ENCODE measurements around the gene PPM1J.

The PPM1J gene

GRCh38 chr1:112703706-112704105 lies 11.4 kb downstream of the PPM1J start:
- DNase-seq, result no peak

- no peak for DNase-seq
These were observed 12.5 kb downstream of the PPM1J start for GRCh38 chr1:112702420-112703261.

DNA sequence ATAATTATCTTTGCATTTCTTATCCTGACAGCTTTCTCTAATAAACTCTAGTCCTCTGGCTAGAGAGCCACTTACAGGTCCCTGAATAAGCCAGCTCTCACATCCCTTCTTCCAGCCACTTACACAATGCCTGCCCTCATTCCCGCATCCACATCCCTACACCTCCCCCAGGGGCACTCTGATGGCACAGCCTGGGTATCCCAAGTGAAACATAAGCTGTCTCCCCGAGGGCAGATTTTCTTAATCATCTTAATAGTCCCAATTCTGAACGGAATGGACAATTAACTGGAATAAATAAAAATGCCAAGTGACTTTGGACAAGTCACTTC lies 13.1 kb downstream of the PPM1J start:
- DNase-seq, result no peak

GRCh38 chr1:112701227-112702066 lies 13.7 kb downstream of the PPM1J start:
- no peak for DNase-seq

- DNase-seq, result peak; percentile 65
These were observed 14.6 kb downstream of the PPM1J start for GRCh38 chr1:112700290-112701226.

GRCh38 chr1:112699425-112700144 lies 15.5 kb downstream of the PPM1J start:
- DNase-seq, result no peak

DNA sequence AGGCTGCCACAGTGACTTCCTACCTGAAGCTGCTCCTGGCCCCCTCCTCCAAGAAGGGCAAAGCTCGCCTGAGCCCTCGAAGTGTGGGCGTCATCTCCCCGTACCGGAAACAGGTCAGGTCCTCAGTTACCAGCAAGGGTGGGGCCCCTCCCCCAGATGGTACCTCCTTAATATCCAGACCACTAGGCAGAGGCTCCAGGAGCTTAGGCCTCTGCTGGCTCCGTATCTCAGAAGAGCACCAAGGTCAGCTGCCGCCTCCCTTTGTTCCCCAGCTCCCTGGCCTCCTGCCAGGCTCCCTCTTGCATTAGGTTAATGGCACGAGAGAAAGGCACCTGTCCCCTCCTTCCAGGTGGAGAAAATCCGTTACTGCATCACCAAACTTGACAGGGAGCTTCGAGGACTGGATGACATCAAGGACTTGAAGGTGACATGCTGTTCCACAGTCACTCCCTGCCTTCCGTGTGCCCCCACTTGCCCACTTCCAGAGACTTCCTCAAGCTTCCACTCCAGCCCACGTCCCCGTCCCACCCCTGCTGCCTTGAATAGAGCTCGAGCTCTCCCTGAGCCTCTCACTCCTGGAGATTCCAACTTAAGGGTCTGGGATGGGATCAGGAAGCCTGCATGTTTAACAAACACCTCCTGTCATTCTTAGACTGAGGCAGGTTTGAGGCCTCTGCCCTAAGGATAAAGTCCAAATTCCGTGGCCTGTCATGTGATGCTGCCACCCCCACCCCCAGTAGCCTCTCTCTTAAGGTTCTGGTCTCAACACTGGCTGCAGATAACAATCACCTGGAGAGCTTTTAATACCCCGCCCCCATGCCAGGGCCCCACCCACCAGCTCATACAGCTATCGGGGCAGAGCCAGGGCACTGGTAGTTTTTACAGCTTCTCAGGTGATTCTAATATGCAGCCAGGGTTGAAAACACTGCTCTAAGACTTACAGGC lies 16.5 kb downstream of the PPM1J start:
- DNase-seq, result no peak

DNA sequence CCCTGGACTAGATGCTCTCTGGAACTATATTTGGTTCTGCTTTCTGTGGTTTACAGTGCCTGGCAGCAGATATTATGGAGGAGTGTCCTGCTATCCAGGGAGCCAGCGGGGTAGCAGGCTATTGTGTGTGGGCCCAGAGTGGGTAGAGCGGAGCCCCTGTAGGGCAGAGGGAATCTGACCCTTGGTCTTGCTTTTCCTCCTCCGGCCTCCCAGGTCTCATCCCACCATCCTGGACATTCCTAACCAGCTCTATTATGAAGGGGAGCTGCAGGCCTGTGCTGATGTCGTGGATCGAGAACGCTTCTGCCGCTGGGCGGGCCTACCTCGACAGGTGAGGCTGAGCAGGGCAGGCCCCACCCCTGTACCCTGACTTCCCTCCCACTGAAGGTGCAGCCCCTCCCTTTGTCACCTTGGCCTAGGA lies 17.3 kb downstream of the PPM1J start:
- DNase-seq, result no peak

DNA sequence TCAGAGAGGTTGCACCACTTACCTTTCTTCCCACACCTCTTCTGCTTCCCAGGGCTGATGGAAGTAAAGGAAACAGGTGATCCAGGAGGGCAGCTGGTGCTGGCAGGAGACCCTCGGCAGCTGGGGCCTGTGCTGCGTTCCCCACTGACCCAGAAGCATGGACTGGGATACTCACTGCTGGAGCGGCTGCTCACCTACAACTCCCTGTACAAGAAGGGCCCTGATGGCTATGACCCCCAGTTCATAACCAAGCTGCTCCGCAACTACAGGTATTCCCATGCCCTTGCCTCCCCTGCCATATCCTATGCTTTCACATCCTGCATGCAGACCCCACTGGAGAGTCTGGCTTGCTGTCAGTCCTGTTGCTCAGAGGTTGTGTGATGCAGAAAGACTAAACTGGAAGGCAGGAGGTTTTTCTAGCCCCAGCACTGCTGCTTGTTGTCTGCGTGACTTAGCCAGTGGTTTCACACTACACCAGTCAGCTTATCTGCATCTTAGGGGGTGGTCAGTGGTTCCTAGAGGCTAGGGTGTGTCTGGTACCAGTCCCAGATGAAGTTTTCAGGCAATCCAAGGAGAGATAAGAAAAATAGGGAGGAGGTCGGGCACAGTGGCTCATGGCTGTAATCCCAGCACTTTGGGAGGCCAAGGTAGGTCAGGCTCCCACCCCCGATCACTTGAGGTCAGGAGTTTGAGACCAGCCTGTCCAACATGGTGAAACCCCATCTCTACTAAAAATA lies 18.4 kb downstream of the PPM1J start:
- no peak for DNase-seq

- DNase-seq, result no peak
These were observed 19.9 kb downstream of the PPM1J start for GRCh38 chr1:112695276-112695675.

DNA sequence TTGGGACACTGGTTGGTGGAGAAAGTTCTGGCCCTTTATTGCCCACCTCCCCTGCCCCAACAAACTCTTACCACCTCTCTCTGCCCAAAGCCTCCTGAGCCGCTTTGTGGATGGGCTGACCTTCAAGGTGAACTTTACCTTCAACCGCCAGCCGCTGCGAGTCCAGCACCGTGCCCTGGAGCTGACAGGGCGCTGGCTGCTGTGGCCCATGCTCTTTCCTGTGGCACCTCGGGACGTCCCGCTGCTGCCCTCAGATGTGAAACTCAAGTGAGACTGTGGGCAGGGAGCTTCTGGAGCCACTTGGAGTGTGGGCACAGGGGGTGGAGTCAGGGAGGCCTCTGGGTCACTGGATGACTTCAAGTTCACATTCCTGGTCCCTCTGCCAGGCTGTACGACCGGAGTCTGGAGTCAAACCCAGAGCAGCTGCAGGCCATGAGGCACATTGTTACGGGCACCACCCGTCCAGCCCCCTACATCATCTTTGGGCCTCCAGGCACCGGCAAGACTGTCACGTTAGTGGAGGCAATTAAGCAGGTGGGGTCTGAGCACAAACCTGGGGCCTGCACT lies 20.7 kb downstream of the PPM1J start:
- no peak for DNase-seq

DNA sequence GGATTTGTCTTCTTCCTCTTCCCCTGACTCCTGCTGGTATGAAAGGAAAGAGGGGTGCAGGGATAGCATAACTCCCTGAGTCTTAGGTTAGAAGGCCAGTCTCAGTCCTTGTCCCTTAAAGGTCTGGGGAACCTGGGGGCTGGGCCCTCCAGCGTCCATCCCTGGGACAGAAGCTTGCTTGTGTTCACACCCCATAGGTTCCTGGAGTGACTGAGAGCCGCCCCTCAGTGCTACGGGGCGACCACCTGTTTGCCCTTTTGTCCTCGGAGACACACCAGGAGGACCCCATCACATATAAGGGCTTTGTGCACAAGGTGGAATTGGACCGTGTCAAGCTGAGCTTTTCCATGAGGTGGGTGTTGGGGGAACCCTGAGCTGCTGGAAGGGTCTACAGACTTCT lies 21.3 kb downstream of the PPM1J start:
- DNase-seq, result no peak

DNA sequence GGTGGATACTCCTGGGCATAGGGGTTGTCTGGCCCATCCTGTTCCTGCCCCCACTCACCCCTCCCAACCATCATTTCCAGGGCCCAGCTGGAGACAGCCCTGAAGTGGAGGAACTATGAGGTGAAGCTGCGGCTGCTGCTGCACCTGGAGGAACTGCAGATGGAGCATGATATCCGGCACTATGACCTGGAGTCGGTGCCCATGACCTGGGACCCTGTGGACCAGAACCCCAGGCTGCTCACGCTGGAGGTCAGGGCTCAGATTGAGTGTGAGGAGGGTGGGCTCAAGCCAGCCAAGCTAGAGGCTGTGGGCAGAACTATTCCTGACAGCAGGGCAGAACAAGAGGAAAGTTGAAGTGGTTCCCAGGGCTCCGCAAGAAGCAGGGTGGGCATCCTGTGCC lies 22.5 kb downstream of the PPM1J start:
- DNase-seq, result no peak

DNA sequence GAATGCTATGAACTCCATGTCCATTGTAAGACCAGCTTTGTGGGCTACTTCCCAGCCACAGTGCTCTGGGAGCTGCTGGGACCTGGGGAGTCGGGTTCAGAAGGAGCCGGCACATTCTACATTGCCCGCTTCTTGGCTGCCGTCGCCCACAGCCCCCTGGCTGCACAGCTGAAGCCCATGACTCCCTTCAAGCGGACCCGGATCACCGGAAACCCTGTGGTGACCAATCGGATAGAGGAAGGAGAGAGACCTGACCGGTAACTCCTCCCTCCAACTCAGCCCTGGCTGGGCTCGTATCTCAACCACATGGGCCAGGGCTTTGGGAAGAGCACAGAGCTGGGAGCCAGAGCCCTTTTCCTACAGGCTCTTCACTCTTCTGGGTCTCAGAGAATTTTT lies 25.3 kb downstream of the PPM1J start:
- no peak for DNase-seq

GRCh38 chr1:112689196-112689841 lies 25.8 kb downstream of the PPM1J start:
- DNase-seq, result no peak

DNA sequence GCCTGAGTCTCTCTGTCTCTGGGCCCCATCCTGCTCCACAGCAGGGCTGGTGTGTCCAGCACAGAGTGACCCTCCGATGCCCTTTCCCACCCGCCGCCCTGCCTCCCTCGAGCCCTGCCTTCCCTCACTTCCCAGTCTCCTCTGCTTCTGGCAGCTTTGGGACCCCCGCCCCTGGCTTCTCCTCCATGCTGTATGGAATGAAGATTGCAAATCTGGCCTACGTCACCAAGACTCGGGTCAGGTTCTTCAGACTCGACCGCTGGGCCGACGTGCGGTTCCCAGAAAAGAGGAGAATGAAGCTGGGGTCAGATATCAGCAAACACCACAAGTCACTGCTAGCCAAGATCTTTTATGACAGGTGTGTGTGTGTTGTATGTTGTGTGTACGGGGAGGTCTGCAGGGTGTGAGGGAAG lies 26.3 kb downstream of the PPM1J start:
- no peak for DNase-seq

DNA sequence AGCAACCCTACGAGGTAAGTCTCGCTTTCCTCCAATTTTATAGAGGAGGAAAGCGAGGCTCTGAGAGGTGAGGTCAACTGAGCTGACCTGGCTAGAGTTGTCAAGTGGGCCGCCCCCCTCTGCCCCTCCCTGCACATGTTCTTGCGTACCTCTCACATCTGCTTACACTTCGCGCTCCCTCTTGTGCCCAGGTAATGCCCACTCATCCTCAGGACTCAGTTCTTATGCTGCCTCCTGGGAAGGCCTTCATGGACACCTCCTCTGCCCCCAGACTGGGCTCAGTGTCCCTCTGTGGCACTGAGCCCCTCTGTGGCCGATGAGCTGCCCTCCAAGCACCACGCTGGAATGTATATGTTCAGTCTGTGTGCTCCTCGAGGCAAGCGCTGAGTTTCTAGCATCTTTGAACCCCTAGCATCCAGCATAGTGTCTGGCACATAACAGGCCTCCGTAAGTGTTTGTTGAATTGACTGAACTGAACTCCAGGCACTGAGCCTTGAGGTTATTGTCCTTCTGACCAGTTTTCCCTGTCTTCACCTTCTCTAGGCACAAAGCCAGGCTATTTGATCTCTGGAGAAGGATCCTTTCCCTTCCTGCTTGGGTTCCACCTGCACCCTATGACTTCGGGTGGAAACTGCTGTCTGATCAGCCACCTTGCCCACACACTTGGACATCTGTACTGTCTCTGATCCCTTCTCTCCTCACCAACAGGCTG lies 27.2 kb downstream of the PPM1J start:
- DNase-seq, result no peak

- DNase-seq, result no peak
These were observed 27.8 kb downstream of the PPM1J start for GRCh38 chr1:112687361-112687760.

- DNase-seq, result no peak
These were observed 28.3 kb downstream of the PPM1J start for GRCh38 chr1:112686835-112687234.

Measured in DMS 273 treated with DMSO at 0.1 percent for 48 hours (cell line).